ENCODE results near the gene PRR12. TPM values are rescaled to one million over a fixed set of nuclear protein-coding genes. Genes with fewer than 3 reads are reported as not detected.

Gene PRR12
- total RNA-seq, 6 donors from 2014 or later = 12.6 to 51.9 (median 33.7) TPM

GRCh38 chr19:49624967-49625910 lies 34.3 kb downstream of the PRR12 start:
- ATAC-seq (ENCODE audit: low FRiP score in 2 of 2) = peak; percentile 26 to 47
- Histone ChIP-seq H3K4me3 (no peak overlapping the region), H3K9me3 (no peaks in the 10 kb centered on the region), H3K36me3 (peaks cover 7 to 47% (median 34%) of the 10 kb centered on the region in 4 donors), H3K4me1 (peaks cover 0 to 6% (median 2%) of the 10 kb centered on the region in 4 donors), H3K27me3 (no peaks in the 10 kb centered on the region), H3K27ac (peak overlapping the region in 1 of 4 donors; percentile 49)
- TF ChIP-seq EP300 (IDR thresholded peaks at IDR 0.05) = no peak
- TF ChIP-seq POLR2A (IDR thresholded peaks at IDR 0.05) = no peak
- no peak for TF ChIP-seq CTCF (IDR thresholded peaks at IDR 0.05)
- no peak for TF ChIP-seq POLR2AphosphoS5 (IDR thresholded peaks at IDR 0.05)
- WGBS, 2 donors = 87 to 89% methylated on average over 14 to 27 of the region's 27 CpGs
- DNase-seq = peak in 1 of 2 donors; percentile 83

- TF ChIP-seq CTCF (IDR thresholded peaks at IDR 0.05) = no peak
- no peak for TF ChIP-seq POLR2A (IDR thresholded peaks at IDR 0.05)
- no peak for TF ChIP-seq EP300 (IDR thresholded peaks at IDR 0.05)
- no peak for TF ChIP-seq POLR2AphosphoS5 (IDR thresholded peaks at IDR 0.05)
- ATAC-seq (ENCODE audit: low FRiP score in 2 of 2) = peak in 1 of 2 donors; percentile 79
- H3K9me3 ChIP-seq = no peaks in the 10 kb centered on the region
- H3K36me3 ChIP-seq = peaks cover 6 to 43% (median 30%) of the 10 kb centered on the region in 4 donors
- no peak overlapping the region for H3K4me3 ChIP-seq
- H3K4me1 ChIP-seq = peaks cover 4 to 13% (median 9%) of the 10 kb centered on the region in 4 donors
- H3K27me3 ChIP-seq = no peaks in the 10 kb centered on the region
- peak overlapping the region in 3 of 4 donors; percentile 2 to 49 (median 4) for H3K27ac ChIP-seq
- DNase-seq = peak in 1 of 2 donors; percentile 78
- 61 to 86% methylated on average over 10 to 11 of the region's 11 CpGs for WGBS, 2 donors
Observed at GRCh38 chr19:49626226-49626625, 35.2 kb downstream of the PRR12 start.

- 92 to 96% methylated on average over 9 of the region's 9 CpGs for WGBS, 2 donors
- DNase-seq = no peak
Observed at GRCh38 chr19:49629659-49630058, 38.7 kb downstream of the PRR12 start.

GRCh38 chr19:49631014-49631588 lies 40.1 kb downstream of the PRR12 start:
- Histone ChIP-seq H3K27ac (peak overlapping the region in 3 of 4 donors; percentile 22 to 95 (median 42)), H3K4me3 (no peak overlapping the region), H3K9me3 (no peaks in the 10 kb centered on the region), H3K4me1 (peaks cover 19 to 46% (median 39%) of the 10 kb centered on the region in 4 donors), H3K36me3 (peaks cover 0 to 29% (median 13%) of the 10 kb centered on the region in 4 donors), H3K27me3 (no peaks in the 10 kb centered on the region)
- DNase-seq = no peak
- TF ChIP-seq POLR2AphosphoS5 (IDR thresholded peaks at IDR 0.05) (peak in 1 of 2 donors; percentile 22), CTCF (IDR thresholded peaks at IDR 0.05) (peak in 2 of 6 experiments; percentile 9 to 20), POLR2A (IDR thresholded peaks at IDR 0.05) (no peak)
- WGBS, 2 donors = 37 to 46% methylated on average over 7 to 9 of the region's 9 CpGs
- ATAC-seq (ENCODE audit: low FRiP score in 2 of 2) = no peak

More at GRCh38 chr19:49629659-49630058, 38.7 kb downstream of the PRR12 start:
- peaks cover 0 to 28% (median 19%) of the 10 kb centered on the region in 4 donors for H3K36me3 ChIP-seq
- H3K9me3 ChIP-seq = no peaks in the 10 kb centered on the region
- peaks cover 10 to 36% (median 28%) of the 10 kb centered on the region in 4 donors for H3K4me1 ChIP-seq
- H3K27me3 ChIP-seq = no peaks in the 10 kb centered on the region
- no peak for ATAC-seq (ENCODE audit: low FRiP score in 2 of 2)
- peak overlapping the region in 3 of 4 donors; percentile 12 to 95 (median 22) for H3K27ac ChIP-seq
- TF ChIP-seq POLR2A (IDR thresholded peaks at IDR 0.05) (no peak), CTCF (IDR thresholded peaks at IDR 0.05) (no peak), EP300 (IDR thresholded peaks at IDR 0.05) (no peak), POLR2AphosphoS5 (IDR thresholded peaks at IDR 0.05) (no peak)
- H3K4me3 ChIP-seq = no peak overlapping the region

Data from upper lobe of left lung (tissue), 6 donors.